ENCODE measurements around the gene TRMT44. TPM values are rescaled to one million over a fixed set of nuclear protein-coding genes. Genes with fewer than 3 reads are reported as not detected.

The TRMT44 gene
- total and polyA plus RNA-seq, 2 of the 4 experiments (the other 2 are of a cell fraction) = 7.3 to 8.1 TPM

DNA sequence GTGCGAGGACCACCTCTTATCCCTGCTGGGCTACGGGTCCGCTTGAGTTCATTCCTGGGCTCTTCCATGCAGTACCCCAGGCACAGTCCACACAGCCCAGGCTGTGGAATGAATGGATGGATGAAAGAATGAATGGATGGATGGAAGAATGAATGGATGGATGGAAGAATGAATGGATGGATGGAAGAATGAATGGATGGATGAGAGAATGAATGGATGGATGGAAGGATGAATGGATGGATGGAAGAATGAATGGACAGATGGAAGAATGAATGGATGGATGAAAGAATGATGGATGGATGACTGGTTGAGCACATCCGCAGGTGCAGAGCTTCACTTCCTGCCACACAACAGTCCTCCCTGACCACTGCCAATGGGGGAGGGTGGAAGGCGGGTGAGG lies 28.3 kb upstream of the TRMT44 start:
- no CpG with 5 or more reads among the region's 5 CpGs for WGBS, 2 experiments (ENCODE audit: extremely low coverage in 2 of 2, insufficient read length in 1 of 2)

More for the DNA sequence above, 28.3 kb upstream of the TRMT44 start:
- no peak overlapping the region for H3K56ac ChIP-seq (ENCODE audit: extremely low read depth, insufficient read depth, low read length)
- ATAC-seq (ENCODE audit: low read depth) (no peak), DNase-seq (no peak)
- ChIA-PET POLR2A (ENCODE audit: unreplicated experiment) (no interaction called here), CTCF (no interaction called here)
- H4K91ac ChIP-seq (ENCODE audit: insufficient read depth, low read depth, low read length) = no peak overlapping the region
- no peaks in the 10 kb centered on the region; the same call in 1 of the 2 replicates for H4K20me1 ChIP-seq (ENCODE audit: insufficient read depth, low read length)
- no peak overlapping the region for H2AFZ ChIP-seq (replicated peaks; ENCODE audit: low read length, poor library complexity)
- no peak overlapping the region for H4K5ac ChIP-seq (ENCODE audit: low read depth, low read length)
- no peak for TF ChIP-seq BHLHE40 (IDR thresholded peaks at IDR 0.05; ENCODE audit: low read depth, low read length)
- TF ChIP-seq, protein P1, sequence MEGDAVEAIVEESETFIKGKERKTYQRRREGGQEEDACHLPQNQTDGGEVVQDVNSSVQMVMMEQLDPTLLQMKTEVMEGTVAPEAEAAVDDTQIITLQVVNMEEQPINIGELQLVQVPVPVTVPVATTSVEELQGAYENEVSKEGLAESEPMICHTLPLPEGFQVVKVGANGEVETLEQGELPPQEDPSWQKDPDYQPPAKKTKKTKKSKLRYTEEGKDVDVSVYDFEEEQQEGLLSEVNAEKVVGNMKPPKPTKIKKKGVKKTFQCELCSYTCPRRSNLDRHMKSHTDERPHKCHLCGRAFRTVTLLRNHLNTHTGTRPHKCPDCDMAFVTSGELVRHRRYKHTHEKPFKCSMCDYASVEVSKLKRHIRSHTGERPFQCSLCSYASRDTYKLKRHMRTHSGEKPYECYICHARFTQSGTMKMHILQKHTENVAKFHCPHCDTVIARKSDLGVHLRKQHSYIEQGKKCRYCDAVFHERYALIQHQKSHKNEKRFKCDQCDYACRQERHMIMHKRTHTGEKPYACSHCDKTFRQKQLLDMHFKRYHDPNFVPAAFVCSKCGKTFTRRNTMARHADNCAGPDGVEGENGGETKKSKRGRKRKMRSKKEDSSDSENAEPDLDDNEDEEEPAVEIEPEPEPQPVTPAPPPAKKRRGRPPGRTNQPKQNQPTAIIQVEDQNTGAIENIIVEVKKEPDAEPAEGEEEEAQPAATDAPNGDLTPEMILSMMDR (conservative IDR thresholded peaks at IDR 0.05; ENCODE audit: low read depth, low read length) = no peak
- TF ChIP-seq CHD1 (IDR thresholded peaks at IDR 0.05; ENCODE audit: low read depth, low read length) = no peak
- TF ChIP-seq RAD21 (IDR thresholded peaks at IDR 0.05; ENCODE audit: low read length) = no peak
- no peak for TF ChIP-seq MAZ (IDR thresholded peaks at IDR 0.05; ENCODE audit: borderline replicate concordance, low read depth, low read length)
- H3K14ac ChIP-seq (replicated peaks; ENCODE audit: low read depth, low read length) = no peak overlapping the region
- intact Hi-C loops (cut with micrococcal nuclease) (no loop called here), dilution Hi-C loops (cut with HindIII; ENCODE audit: low sequenced_read_pairs, unreplicated experiment) (no loop called here), in situ Hi-C loops (cut with MboI; ENCODE audit: low sequenced_read_pairs) (no loop called here)
- no peak overlapping the region for H2BK5ac ChIP-seq (ENCODE audit: low read depth, low read length, poor library complexity, severe bottlenecking)
- H2AK5ac ChIP-seq (ENCODE audit: low read depth, low read length) = no peak overlapping the region
- no peak overlapping the region for H2BK20ac ChIP-seq (ENCODE audit: low read depth, low read length)
- no TSS peak for BruUV-seq (replicated peaks)
- no peaks in the 10 kb centered on the region for H3K9me3 ChIP-seq (ENCODE audit: control insufficient read depth, insufficient read depth, low read length)
- peaks cover 3% of the 10 kb centered on the region; the same call in 1 of the 2 replicates for H3K9me1 ChIP-seq (ENCODE audit: insufficient read depth, low read length)
- H3K4me3 ChIP-seq (ENCODE audit: insufficient read depth, low read depth, low read length) = no peak overlapping the region
- H2BK15ac ChIP-seq (ENCODE audit: low read depth, low read length) = no peak overlapping the region
- peaks cover 35% of the 10 kb centered on the region for H3K36me3 ChIP-seq (ENCODE audit: control insufficient read depth, insufficient read depth, low read length)
- no peak overlapping the region for H3K4ac ChIP-seq (ENCODE audit: low read depth, low read length)
- no peak overlapping the region for H3K18ac ChIP-seq (ENCODE audit: low read depth, low read length)
- peaks cover 0 to 19% of the 10 kb centered on the region in 2 experiments; a peak in 2 of 4 replicates for H3K79me1 ChIP-seq (ENCODE audit: low read depth in 1 of 2, low read length in 2 of 2)
- no peak overlapping the region for H2BK120ac ChIP-seq (ENCODE audit: low read depth, low read length)
- H3K9ac ChIP-seq (ENCODE audit: low read depth, low read length) = no peak overlapping the region
- H4K8ac ChIP-seq (ENCODE audit: low read depth in 2 of 2, low read length in 2 of 2) = no peak overlapping the region
- H2AK9ac ChIP-seq (replicated peaks; ENCODE audit: low read depth, low read length, poor library complexity) = no peak overlapping the region
- H3K4me2 ChIP-seq (ENCODE audit: low read depth, low read length) = no peak overlapping the region
- H3K23ac ChIP-seq (ENCODE audit: low read depth, low read length) = no peak overlapping the region
- no peaks in the 10 kb centered on the region for H3K27me3 ChIP-seq (ENCODE audit: control insufficient read depth, insufficient read depth, low read length)
- H3K4me1 ChIP-seq (ENCODE audit: control insufficient read depth, insufficient read depth, low read length) = no peaks in the 10 kb centered on the region
- H3K27ac ChIP-seq (ENCODE audit: insufficient read depth, low read length) = no peak overlapping the region
